GM12878 (cell line): ENCODE data around the gene P2RX1. TPM values are rescaled to one million over a fixed set of nuclear protein-coding genes. Genes with fewer than 3 reads are reported as not detected.

Source experiments
- CBX3 ChIP-seq: fragments of 200-600 bp; sonication (generic); IDR thresholded peaks from 2 replicates; pipeline ENCODE4 v1.6.1; 2016; ENCODE audit warnings: low read depth, borderline replicate concordance
- CTCF ChIP-seq, 3 experiments: IDR thresholded peaks in 2 of 3; conservative IDR thresholded peaks in 1 of 3; 2 replicates each; pipeline ENCODE4 v1.5.1; 2011; ENCODE audit warnings: low read depth in 3 of 3, low read length in 3 of 3, mild to moderate bottlenecking in 3 of 3, control low read depth in 2 of 3, moderate library complexity in 2 of 3, inconsistent platforms in 1 of 3, mixed read lengths in 1 of 3; ENCODE audit not compliant: control insufficient read depth in 2 of 3, insufficient read depth in 1 of 3; ENCODE audit errors: extremely low read depth in 1 of 3
- CUX1 ChIP-seq: IDR thresholded peaks from 2 replicates; pipeline ENCODE4 v1.6.1; 2012; ENCODE audit warnings: improper control_type of control experiment, low read depth, low read length; ENCODE audit not compliant: insufficient replicate concordance
- FOS ChIP-seq: IDR thresholded peaks from 3 replicates; pipeline ENCODE4 v1.6.1; 2011; ENCODE audit warnings: borderline replicate concordance; ENCODE audit not compliant: insufficient read length; ENCODE audit errors: extremely low read depth
- HSF1 ChIP-seq: fragments of 150-350 bp; IDR thresholded peaks from 2 replicates; pipeline ENCODE4 v1.6.1; 2014; ENCODE audit warnings: mild to moderate bottlenecking, low read depth, low read length
- IKZF1 ChIP-seq: fragments of 450-650 bp; conservative IDR thresholded peaks from 2 replicates; pipeline ENCODE4 v1.6.1; 2017; ENCODE audit warnings: antibody characterized with exemption, mild to moderate bottlenecking
- RBBP5 ChIP-seq: fragments of 200-600 bp; sonication (generic); conservative IDR thresholded peaks from 2 replicates; pipeline ENCODE4 v1.6.1; 2016
- RELA ChIP-seq: fragments of 450-650 bp; IDR thresholded peaks from 2 replicates; pipeline ENCODE4 v1.8.0; 2014; ENCODE audit warnings: borderline replicate concordance; ENCODE audit not compliant: partially characterized antibody
- SUZ12 ChIP-seq: fragments of 200-600 bp; sonication (generic); IDR thresholded peaks from one replicate; pipeline ENCODE4 v1.6.1; 2018; ENCODE audit warnings: antibody characterized with exemption, mild to moderate bottlenecking; ENCODE audit not compliant: unreplicated experiment
- TCF7 ChIP-seq: IDR thresholded peaks from 2 replicates; pipeline ENCODE4 v1.6.1; 2014; ENCODE audit warnings: antibody characterized with exemption, borderline replicate concordance
- ZZZ3 ChIP-seq: IDR thresholded peaks from 2 replicates; pipeline ENCODE4 v1.6.1; 2011; ENCODE audit warnings: low read depth; ENCODE audit not compliant: control insufficient read depth, insufficient read length
- polyA plus RNA-seq, 11 experiments: library from polyadenylated mRNA; depleted of rRNA in 4 of 11; unstranded in 6 of 11; stranded (reverse) in 5 of 11; fragments of >200 nt; fragmentation: Nextera tagmentation in 4 of 11; fragmentation: Illumina TruSeq in 1 of 11; extraction: Ambion mirVana in 4 of 11; extraction: Trizol in 1 of 11; gene quantifications; 1 replicate in 1 of 11; 2 replicates in 10 of 11; pipeline versions ENCODE4 v1.2.1 to v1.2.3, GENCODE V29; 2011 to 2016; ENCODE audit warnings: inconsistent platforms in 2 of 11, missing spikeins in 2 of 11, low read depth in 1 of 11
- total RNA-seq, 4 experiments: library from RNA; depleted of rRNA in 3 of 4; stranded (reverse); fragments of >200 nt in 3 of 4; fragmentation: Illumina TruSeq in 1 of 4; extraction: Trizol in 1 of 4; gene quantifications; 2 replicates each; pipeline versions ENCODE4 v1.2.1 to v1.2.3, GENCODE V29; 2013 to 2021
- TF ChIP-seq, protein P1 (sequence below): fragments of 450-650 bp; IDR thresholded peaks from 2 replicates; pipeline ENCODE4 v1.6.1; 2017; ENCODE audit warnings: low read depth, mild to moderate bottlenecking, moderate library complexity
- TF ChIP-seq, protein P2 (sequence below): fragments of 450-650 bp; IDR thresholded peaks from 2 replicates; pipeline ENCODE4 v1.6.1; 2017; ENCODE audit warnings: mild to moderate bottlenecking, moderate library complexity
- TF ChIP-seq, protein P3 (sequence below): IDR thresholded peaks from 2 replicates; pipeline ENCODE4 v1.6.1; 2012; ENCODE audit warnings: low read length, inconsistent platforms

The P2RX1 gene
- total and polyA plus RNA-seq, 10 of the 15 experiments (the other 5 are each of a cell fraction or from before 2014, with no cell fraction given), result 0.12 to 6.2 (median 3.4) TPM

DNA sequence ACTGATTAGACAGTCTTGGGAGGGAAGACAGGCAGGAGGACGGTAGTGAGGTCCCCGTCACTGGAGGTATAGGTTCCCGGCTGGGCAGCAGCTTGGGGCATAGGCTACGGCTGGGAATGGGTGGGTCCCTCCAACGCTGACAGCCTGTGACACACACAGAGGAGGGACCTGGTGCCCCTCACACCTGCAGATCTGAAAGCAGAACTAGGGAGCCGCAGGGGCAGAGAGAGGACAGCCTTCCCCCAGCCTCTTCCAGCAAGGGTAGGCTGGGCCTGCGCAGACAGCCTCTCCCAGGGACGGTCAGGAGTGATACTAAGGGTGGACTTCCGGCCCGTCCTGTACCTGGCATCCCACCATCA, 2.0 kb downstream of the P2RX1 start (continued):
- no peak for TF ChIP-seq CUX1
- TF ChIP-seq CBX3, result no peak
- TF ChIP-seq, protein P1, sequence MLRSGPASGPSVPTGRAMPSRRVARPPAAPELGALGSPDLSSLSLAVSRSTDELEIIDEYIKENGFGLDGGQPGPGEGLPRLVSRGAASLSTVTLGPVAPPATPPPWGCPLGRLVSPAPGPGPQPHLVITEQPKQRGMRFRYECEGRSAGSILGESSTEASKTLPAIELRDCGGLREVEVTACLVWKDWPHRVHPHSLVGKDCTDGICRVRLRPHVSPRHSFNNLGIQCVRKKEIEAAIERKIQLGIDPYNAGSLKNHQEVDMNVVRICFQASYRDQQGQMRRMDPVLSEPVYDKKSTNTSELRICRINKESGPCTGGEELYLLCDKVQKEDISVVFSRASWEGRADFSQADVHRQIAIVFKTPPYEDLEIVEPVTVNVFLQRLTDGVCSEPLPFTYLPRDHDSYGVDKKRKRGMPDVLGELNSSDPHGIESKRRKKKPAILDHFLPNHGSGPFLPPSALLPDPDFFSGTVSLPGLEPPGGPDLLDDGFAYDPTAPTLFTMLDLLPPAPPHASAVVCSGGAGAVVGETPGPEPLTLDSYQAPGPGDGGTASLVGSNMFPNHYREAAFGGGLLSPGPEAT, result no peak
- no peak for TF ChIP-seq CTCF (IDR thresholded peaks at IDR 0.05 in 2 of 3, conservative IDR thresholded peaks at IDR 0.05 in 1 of 3; ENCODE audit: control insufficient read depth in 2 of 3, extremely low read depth in 1 of 3, insufficient read depth in 1 of 3, low read depth in 3 of 3, low read length in 3 of 3)
- TF ChIP-seq, protein P2, sequence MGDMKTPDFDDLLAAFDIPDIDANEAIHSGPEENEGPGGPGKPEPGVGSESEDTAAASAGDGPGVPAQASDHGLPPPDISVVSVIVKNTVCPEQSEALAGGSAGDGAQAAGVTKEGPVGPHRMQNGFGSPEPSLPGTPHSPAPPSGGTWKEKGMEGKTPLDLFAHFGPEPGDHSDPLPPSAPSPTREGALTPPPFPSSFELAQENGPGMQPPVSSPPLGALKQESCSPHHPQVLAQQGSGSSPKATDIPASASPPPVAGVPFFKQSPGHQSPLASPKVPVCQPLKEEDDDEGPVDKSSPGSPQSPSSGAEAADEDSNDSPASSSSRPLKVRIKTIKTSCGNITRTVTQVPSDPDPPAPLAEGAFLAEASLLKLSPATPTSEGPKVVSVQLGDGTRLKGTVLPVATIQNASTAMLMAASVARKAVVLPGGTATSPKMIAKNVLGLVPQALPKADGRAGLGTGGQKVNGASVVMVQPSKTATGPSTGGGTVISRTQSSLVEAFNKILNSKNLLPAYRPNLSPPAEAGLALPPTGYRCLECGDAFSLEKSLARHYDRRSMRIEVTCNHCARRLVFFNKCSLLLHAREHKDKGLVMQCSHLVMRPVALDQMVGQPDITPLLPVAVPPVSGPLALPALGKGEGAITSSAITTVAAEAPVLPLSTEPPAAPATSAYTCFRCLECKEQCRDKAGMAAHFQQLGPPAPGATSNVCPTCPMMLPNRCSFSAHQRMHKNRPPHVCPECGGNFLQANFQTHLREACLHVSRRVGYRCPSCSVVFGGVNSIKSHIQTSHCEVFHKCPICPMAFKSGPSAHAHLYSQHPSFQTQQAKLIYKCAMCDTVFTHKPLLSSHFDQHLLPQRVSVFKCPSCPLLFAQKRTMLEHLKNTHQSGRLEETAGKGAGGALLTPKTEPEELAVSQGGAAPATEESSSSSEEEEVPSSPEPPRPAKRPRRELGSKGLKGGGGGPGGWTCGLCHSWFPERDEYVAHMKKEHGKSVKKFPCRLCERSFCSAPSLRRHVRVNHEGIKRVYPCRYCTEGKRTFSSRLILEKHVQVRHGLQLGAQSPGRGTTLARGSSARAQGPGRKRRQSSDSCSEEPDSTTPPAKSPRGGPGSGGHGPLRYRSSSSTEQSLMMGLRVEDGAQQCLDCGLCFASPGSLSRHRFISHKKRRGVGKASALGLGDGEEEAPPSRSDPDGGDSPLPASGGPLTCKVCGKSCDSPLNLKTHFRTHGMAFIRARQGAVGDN, result no peak
- TF ChIP-seq RBBP5, result no peak
- TF ChIP-seq, protein P3, sequence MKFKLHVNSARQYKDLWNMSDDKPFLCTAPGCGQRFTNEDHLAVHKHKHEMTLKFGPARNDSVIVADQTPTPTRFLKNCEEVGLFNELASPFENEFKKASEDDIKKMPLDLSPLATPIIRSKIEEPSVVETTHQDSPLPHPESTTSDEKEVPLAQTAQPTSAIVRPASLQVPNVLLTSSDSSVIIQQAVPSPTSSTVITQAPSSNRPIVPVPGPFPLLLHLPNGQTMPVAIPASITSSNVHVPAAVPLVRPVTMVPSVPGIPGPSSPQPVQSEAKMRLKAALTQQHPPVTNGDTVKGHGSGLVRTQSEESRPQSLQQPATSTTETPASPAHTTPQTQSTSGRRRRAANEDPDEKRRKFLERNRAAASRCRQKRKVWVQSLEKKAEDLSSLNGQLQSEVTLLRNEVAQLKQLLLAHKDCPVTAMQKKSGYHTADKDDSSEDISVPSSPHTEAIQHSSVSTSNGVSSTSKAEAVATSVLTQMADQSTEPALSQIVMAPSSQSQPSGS, result no peak
- no peak; the same call in none of the 2 replicates for TF ChIP-seq IKZF1
- no peak for TF ChIP-seq RELA
- no peak for TF ChIP-seq FOS
- no peak for TF ChIP-seq TCF7
- no peak for TF ChIP-seq HSF1
- TF ChIP-seq SUZ12, result no peak
- no peak for TF ChIP-seq ZZZ3
